ENCODE results near the gene INO80B.
"Not testable (repeated sequence)": the region's sequence is repeated elsewhere in the genome, so short reads cannot be mapped to it uniquely, and the experiment has no call there.

INO80B gene

DNA sequence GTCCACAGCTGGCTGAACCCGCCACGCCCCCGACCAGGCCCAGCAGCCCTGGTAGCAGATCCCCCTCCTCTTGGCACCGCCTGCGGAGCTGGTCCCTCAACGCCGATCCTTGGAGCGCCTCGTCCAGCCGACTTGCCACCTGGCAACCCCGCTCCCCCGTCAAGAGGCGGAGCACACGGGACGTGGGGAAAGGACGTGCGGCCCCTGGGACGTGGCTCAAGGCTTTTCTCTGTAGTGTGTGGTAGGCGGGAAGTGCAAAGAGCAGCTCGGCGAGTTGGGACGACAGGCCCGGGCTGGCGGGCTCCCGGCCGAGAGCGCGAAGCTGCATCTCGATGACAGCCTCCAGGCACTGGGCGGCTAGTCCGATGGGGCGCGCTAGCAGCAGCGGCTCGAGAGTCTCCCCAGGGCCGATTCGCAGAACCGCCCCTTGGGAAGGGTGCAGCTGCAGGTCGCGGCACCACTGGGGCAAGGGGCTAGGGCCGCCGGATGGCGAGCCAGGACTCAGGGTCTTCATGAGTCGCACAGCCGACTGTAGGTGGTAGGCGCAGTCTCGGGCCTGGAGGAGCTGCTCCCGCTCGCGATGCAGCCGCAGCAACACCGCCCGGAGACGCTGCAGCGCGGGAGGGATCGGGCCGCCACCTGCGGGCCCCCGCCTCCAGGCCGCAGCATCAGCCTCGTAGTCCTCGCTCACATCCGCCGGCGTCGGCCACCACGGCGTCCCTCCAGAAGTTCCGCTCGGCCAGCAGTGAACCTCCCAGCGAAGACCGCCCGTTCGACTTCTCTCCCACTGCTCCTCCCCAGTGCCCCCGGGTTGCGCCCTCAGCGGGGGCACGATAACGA lies 27.3 kb downstream of the INO80B start:
- DNase-seq (ENCODE audit: low spot score), result no peak

DNA sequence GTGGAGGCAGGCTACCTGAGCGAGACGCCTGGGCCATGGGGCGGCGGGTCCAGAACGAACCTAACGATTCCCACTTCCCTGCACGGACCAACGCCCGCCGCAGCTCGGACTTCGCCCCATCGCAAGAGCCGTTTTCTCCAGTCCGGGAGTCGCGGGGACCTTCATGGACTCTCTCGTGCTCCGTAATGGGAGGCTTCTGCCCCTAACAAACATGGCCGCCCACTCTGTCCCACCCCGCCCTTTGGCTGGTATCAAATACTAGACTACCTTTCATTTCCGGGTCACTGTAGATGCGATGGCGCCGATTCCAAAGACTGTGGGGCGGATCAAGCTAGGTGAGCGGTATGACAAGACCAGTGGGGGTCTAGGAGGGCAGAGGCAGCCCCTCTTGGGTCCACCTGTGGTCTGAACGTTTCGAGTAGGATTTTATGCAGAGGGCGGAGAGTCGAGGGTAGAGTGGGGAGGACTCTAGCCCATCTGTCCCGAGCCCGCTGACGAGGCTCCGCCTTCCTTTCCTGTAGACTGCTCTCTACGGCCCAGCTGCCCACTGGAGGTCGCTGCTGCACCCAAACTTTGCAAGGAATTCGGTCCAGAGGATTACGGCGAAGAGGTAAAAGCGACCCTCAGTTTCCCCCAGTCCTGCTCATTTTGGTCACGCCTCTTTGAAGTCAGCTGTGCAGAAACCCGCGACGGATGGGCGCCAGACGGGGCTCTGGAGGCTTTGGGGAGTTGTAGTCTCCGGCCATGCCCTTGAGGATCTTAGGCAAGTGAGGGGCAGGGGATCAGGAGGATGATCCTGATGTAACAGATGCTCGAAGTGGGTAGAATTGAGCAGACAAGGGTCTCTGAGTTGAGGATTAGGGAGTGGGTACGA lies 28.2 kb downstream of the INO80B start, which contains the start of the genes CCDC142 and TTC31:
CCDC142 (minus strand) TSS at position 198 of the 874 bp plus-strand sequence; CDS start at position 37, 161 bp downstream.
TTC31 (plus strand) TSS at position 281 of the 874 bp plus-strand sequence; CDS start at position 296, 15 bp downstream.
- DNase-seq (ENCODE audit: low spot score), result peak; percentile 98

DNA sequence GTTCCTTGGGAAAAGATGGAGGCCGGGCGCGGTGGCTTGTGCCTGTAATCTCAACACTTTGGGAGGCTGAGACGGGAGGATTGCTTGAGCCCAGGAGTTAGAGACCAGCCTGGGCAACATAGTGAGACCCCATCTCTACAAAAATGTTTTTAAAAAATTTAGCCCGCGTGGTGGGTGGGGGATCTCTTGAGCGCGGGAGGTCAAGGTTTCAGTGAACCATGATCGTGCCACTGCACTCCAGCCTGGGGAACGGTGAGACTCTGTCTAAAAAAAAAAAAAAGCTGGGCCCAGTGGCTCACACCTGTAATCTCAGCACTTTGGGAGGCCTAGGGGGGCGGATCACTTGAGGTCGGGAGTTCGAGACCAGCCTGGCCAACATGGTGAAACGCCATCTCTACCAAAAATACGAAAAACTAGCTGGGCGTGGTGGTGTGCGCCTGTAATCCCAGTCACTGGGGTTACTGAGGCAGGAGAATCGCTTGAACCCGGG lies 28.8 kb downstream of the INO80B start:
- not testable (repeated sequence) for DNase-seq (ENCODE audit: low spot score)

- DNase-seq (ENCODE audit: low spot score), result no peak
Measured at GRCh38 chr2:74486141-74486540, 31.3 kb downstream of the INO80B start.

DNA sequence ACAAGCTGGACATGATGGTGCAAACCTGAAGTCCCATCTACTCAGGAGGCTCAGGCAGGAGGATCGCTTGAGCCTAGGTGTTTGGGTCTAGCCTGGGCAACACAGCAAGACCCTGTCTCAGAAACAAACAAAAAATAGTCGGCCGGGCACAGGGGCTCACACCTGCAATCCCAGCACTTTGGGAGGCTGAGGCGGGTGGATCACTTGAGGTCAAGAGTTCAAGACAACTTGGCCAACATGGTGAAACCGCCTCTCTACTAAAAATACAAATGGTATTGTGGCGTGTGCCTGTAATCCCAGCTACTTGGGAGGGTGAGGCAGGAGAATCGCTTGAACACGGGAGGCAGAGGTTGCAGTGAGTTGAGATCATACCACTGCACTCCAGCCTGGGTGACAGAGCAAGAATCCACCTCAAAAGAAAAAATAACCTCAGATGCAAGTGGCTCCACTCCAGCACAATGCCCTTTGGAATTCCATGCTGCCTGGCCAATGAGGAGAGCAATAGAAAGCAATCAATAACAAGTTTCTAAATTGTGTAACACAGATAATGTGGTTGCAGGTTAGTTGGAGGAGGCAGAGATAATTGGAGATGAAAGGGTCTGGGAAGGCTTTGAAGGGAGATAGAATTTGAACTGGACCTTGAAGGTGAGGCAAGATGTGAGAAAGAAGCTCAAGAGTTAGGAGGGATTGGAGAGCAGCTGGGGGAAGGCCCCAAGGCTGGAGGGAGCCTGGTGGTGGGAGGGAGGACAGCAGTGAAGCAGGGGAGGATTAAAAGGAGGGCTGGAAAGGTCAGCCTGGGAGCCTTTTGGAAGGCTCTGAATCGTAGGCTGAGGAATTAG lies 34.0 kb downstream of the INO80B start:
- DNase-seq (ENCODE audit: low spot score), result no peak

- no peak for DNase-seq (ENCODE audit: low spot score)
Measured at GRCh38 chr2:74489906-74490305, 35.0 kb downstream of the INO80B start.

DNA sequence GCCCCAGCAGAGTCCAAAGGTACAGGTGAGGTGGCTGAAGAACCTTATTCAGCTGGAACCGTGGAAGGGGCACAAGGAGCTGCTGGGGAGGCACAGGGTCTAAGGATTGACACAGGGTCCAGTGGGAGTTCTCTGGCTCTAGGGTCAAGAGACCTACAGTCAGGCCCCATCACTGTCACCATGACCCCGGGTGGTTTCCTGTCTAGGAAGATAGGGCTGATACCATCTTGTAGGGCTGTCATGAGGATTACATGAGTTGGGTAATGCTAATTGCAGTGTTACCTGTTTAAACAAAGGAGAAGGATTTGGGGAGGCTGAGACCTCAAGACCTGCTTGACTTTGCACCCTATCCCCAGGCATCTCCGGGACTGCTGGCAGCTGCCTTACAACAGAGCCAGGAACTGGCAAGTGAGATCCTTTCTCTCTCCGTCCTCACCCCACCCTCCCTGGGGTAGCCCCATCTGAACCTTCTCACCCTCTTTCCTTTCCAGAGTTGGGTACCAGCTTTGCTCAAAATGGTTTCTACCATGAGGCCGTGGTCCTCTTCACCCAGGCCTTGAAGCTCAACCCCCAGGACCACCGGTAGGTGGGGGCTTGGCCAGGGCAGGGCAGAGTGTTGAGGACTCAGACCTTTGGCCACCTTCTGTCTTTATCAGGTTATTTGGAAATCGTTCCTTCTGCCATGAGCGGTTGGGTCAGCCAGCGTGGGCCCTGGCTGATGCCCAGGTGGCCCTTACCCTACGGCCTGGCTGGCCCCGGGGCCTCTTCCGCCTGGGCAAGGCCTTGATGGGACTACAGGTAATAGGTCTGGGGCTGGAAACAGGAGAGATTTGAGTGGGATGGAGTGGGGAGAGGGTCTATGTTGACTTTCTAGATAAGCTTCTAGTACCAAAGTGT lies 37.0 kb downstream of the INO80B start:
- no peak for DNase-seq (ENCODE audit: low spot score)

- DNase-seq (ENCODE audit: low spot score), result no peak
Measured at GRCh38 chr2:74493546-74493945, 38.7 kb downstream of the INO80B start.

GRCh38 chr2:74495440-74495839 lies 40.6 kb downstream of the INO80B start:
- no peak for DNase-seq (ENCODE audit: low spot score)

- no peak for DNase-seq (ENCODE audit: low spot score)
Measured at GRCh38 chr2:74496997-74497776, 42.3 kb downstream of the INO80B start.

DNA sequence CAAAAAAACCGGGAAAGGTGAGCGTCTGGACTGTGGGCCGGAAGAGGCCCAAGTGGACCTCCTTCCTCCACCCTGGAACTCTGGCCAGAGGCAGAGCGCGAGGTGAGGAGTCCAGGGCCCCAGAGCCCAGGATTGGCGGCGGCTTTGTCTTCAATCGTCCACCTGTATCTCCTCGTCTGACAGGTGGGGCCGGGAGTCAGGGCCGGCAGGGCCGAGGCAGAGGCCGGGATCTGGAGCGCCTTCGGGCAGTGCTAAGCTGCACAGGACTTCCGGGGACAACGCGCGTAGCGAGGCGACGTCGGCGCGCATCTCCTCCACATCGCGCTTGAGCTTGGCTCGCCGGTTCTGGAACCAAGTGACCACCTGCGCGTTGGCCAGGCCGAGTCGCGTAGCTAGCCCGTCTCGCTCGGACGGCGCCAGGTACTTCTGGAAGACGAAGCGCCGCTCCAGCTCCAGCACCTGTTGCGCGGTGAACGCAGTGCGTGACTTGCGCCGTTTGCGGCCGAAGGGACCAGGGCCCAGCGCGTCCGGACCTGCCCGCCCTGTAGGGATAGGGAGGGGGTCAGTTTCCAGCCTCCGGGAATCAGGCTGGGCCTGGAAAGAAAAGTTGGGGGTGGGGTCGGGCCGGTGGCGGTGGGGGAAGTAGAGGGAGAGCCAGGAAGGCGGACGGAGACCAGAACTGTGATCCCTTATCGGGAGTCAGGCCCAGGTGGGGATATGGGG lies 43.1 kb downstream of the INO80B start:
- no peak for DNase-seq (ENCODE audit: low spot score)

- DNase-seq (ENCODE audit: low spot score), result no peak
Measured at GRCh38 chr2:74498500-74499266, 43.8 kb downstream of the INO80B start.

DNA sequence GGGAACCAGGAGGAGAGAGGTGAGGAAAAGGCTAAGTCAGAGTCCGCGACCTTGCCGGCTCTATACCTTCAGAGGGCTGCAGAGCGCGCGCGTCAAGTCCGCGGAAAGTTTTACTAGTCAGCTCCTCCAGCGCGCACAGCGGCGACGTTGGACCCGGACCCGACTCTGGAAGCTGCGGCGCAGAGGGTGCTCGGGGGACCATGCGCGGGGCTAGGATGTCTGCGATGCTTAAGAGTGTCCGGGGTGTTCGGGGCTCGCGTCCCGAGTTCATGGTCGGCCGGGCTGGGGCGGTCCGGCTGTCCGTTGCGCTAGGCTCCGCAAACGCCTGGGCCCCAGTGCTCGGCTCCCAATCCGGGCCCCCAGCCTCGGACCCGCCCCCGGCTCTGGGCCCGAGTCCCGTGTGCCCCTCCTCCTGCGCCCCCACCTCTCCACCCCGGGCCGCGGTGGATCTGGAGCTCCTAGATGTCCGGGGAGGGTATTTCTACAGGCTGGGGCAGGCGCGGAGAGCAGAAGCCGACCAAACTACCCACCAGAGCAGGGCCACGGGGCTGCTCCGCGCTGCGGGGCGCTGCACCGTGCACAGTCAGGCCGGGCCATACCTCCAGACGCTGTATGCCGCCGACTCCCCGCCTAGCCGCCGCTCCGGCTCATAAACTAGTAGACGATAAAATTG lies 44.5 kb downstream of the INO80B start, which contains the start of gene LBX2:
LBX2 (minus strand) TSS at position 337 of the 673 bp plus-strand sequence; CDS start at position 271, 66 bp downstream.
- no peak for DNase-seq (ENCODE audit: low spot score)

DNA sequence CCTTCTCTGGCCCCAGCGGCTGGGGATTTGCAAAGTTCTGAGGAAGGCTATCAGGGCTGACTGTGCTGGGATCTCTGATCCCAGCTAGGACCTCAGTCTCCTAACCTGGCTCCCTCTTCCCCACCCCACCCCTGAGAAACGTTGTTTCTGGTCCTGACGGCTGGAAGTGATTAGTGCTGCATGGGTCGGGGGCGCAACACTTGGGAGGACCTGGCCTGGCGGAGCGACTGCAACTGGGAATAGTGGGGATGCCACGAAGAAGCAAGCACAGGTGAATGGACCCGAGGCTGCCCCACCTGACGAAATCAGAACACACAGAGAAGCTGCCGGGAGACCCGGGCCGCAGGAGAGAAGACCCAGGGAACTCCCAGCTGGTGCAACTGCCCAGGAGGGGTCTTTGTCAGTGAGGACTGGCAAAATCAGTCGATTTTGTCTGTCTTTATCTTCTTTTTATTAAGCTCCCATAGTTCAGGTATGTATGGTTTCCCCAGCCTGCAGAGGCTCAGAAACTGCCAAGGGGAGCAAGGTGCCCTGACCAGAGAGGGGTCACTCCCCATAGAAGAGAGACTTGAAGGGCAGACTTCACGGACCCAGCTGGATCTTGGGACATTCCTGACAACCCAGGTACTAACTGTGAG lies 45.2 kb downstream of the INO80B start:
- no peak for DNase-seq (ENCODE audit: low spot score)

DNA sequence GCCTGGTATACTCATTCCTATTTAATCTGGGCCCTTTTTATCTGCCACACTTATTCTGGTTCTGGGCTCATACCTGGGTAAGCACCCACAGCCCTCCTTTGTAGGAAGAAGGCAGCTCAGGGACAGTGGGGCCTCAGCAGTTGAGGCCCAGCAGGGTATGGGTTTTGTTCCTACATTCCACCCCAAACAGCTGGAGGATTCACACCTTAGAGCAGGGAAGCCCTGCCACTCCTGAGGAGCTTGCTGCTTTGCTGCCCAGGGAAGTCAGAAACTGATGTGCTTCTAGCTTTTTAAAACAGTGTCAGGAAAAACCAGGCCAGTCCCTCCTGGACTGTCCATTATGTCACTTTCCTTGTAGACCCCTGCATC lies 45.7 kb downstream of the INO80B start:
- DNase-seq (ENCODE audit: low spot score), result no peak

GRCh38 chr2:74501335-74502071 lies 46.6 kb downstream of the INO80B start:
- DNase-seq (ENCODE audit: low spot score), result no peak
